GM10248 (cell line): ENCODE results near the gene THBS4.

ENCODE experiments used
- CTCF ChIA-PET: fragments of 300-600 bp; sonication (Branson Sonifier 250); formaldehyde crosslinking; extraction: SDS; loops from one replicate; lab custom pipeline; 2021; ENCODE audit warnings: antibody characterized with exemption; lab: Yijun Ruan, JAX
- POLR2A ChIA-PET: fragments of 350-650 bp; sonication (Branson Sonifier 250); formaldehyde crosslinking; extraction: SDS; loops from one replicate; lab custom pipeline; 2020; ENCODE audit warnings: antibody characterized with exemption; lab: Yijun Ruan, JAX
- DNase-seq: peaks from one replicate; pipeline ENCODE4 v3.0.0; 2012; ENCODE audit errors: extremely low spot score
- TF ChIP-seq, protein P1 (sequence below): IDR thresholded peaks from 2 replicates; pipeline ENCODE4 v1.5.1; 2012; ENCODE audit warnings: mild to moderate bottlenecking, low read depth; ENCODE audit errors: extremely low read depth, missing control alignments, control extremely low read depth

THBS4 gene

DNA sequence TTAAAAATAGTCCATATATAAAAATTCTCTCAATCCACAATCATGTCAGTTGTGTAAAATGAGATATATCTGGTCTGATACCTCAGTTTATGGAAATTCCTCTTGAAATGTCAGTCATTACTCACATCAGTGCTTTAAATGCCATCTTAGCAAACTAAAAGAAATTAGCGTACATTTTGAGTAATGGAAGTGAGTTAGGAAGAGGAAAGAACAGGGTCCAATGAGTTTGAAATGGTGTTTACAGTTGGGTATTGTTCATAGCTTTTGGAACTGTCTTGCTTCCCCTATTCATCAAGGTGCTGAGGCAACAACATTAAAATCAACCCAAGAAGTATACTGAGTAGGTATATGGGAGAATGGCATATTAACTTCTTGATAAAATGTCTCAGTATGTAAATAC is 35.4 kb upstream of the THBS4 start:
- ChIA-PET POLR2A (no interaction called here), CTCF (interaction anchor here (0.6 to 1.0 kb wide), 2 partner anchors 9 to 11 kb away, joined by 3 read pairs; partner anchors contain the start of gene MTX3)

DNA sequence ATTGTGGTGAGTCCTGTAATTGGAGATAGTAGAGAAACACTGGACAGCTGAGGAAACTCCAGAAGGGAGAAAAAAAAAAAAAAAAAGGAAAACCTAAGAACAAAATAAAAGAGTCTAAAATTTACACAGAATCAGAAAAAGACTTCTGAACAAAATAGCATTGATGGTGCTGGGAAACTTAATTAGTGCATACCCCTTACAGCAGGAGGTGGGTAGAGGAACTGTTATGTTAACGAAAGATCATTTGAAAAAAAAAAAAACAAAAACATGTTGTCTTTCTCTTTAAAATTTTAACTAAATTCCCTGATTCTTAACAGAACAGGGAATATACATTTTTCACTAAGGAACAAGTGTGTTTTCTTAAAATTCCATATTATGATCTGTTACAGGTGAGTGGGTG is 32.5 kb upstream of the THBS4 start:
- DNase-seq: no peak
- CTCF ChIA-PET: no interaction called here

More for the DNA sequence above, 35.4 kb upstream of the THBS4 start:
- DNase-seq: no peak
- TF ChIP-seq, protein P1, sequence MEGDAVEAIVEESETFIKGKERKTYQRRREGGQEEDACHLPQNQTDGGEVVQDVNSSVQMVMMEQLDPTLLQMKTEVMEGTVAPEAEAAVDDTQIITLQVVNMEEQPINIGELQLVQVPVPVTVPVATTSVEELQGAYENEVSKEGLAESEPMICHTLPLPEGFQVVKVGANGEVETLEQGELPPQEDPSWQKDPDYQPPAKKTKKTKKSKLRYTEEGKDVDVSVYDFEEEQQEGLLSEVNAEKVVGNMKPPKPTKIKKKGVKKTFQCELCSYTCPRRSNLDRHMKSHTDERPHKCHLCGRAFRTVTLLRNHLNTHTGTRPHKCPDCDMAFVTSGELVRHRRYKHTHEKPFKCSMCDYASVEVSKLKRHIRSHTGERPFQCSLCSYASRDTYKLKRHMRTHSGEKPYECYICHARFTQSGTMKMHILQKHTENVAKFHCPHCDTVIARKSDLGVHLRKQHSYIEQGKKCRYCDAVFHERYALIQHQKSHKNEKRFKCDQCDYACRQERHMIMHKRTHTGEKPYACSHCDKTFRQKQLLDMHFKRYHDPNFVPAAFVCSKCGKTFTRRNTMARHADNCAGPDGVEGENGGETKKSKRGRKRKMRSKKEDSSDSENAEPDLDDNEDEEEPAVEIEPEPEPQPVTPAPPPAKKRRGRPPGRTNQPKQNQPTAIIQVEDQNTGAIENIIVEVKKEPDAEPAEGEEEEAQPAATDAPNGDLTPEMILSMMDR: no peak

DNA sequence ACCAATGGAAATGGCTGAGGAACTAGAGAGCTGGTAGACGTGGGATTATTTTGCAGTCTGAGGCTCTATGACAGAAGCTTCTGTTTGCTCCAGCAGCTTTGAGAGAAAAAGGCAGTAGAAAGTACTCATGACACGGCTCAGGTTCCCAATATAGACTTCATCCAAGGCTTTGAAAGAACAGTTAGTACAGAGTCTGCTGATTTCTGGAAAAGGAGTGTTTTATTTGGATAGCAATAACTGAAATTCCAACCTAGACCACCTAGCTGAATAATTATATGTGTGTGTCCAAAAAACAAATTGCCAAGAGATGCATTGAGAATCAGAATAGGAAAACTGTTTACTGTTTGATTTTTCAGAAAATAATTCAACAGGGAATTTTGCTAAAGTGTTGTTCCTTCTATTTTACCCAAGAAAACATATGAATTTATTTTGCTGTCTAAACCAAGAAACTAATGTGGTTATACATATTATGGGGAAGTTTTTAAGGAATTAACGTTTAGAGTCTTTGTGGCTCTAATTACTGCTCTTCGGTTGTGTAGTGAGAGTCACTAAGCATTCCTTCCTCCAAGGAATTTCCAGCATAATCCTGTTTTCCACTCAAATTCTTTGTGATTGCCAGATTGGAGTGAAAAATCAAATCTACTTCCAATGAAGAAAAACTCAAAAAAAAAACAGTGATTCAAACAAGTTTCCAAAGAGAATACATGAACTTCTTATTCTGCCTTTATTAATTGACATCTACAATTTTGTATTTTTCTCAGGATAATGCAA is 26.0 kb upstream of the THBS4 start:
- CTCF ChIA-PET: interaction anchor here (1.9 kb wide), 1 partner anchor 13 kb away, joined by 6 read pairs; no protein-coding TSS in a partner anchor
- DNase-seq: no peak
- TF ChIP-seq, protein P1: no peak
- POLR2A ChIA-PET: no interaction called here

More for the DNA sequence above, 32.5 kb upstream of the THBS4 start:
- POLR2A ChIA-PET: no interaction called here
- TF ChIP-seq, protein P1: no peak

DNA sequence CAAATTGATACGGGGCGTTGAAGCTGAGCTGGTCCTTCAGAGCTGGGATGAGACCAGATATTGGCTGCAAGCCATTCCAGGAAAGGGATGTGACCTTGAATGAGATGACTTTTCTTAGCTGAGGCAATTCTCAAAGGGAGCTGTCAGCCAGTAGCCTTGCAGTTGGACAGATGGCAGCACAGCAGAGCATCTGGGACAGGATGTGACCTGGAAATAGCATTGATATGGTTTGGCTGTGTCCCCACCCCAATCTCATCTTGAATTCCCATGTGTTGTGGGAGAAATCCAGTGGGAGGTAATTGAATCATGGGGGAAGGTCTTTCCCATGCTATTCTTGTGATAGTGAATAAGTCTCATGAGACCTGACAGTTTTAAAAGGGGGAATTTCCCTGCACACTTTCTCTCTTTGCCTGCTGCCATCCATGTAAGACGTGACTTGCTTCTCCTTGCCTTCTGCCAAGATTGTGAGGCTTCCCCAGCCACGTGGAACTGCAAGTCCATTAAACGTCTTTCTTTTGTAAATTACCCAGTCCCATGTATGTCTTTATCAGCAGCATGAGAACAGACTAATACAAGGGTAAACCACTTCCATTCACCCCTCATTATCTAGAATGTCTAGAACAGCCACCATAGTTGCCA is 24.3 kb upstream of the THBS4 start:
- ChIA-PET POLR2A (no interaction called here), CTCF (interaction anchor here (1.1 to 1.9 kb wide), 2 partner anchors 10 to 12 kb away, joined by 3 to 6 read pairs; no protein-coding TSS in a partner anchor)
- no peak for DNase-seq
- TF ChIP-seq, protein P1: no peak

DNA sequence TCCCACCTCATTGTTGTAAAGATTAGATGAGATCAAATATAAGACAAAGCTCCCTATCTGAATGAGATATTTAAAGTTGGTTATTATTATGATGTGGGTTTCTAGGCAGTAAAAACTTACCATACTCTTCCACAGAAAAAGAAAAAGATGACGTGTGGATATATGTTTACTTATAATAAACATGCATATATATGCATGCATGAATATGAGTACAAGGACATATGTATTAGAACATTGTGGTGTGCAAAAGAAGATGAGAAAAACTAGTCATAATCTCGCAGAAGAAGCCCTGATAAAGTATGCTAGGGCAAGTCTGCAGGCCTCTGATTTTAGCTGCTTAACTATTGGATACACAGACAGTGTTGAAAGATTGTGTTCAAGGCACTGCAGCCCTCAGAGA is 10.1 kb upstream of the THBS4 start:
- DNase-seq: no peak
- ChIA-PET CTCF (interaction anchor here (1.2 kb wide), 1 partner anchor 1000 kb away, joined by 3 read pairs; no protein-coding TSS in a partner anchor), POLR2A (no interaction called here)
- TF ChIP-seq, protein P1: no peak

DNA sequence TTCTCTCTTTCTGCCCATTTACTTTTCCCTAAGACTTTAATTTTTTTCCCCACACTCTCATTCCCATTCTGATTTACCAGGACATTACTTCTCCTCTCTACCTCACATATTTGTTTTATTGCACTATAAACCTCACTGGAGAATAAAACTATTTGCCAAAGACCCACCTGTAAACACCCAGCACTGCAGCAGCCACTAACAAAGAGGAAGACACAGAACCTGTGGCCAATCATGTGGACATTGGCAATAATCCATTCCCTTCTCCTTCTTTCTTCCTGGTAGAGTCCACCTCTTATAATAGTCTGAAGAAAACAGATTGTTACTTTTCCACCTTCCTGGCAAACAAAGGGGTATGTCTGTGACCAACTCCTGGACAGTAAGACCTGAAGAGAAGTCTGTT is 8.3 kb upstream of the THBS4 start:
- DNase-seq: no peak
- CTCF ChIA-PET: interaction anchor here (0.8 to 1.2 kb wide), 2 partner anchors 19 to 23 kb away, joined by 3 read pairs; no protein-coding TSS in a partner anchor
- POLR2A ChIA-PET: no interaction called here
- TF ChIP-seq, protein P1: no peak
